G401 (cell line): ENCODE results near the gene PLSCR1. TPM values are rescaled to one million over a fixed set of nuclear protein-coding genes. Genes with fewer than 3 reads are reported as not detected.
A peak's percentile ranks its signal among the peaks of the same experiment; 100 is the strongest.

Experiments
- DNase-seq: peaks from one replicate; pipeline ENCODE4 v3.0.0-alpha.2; 2015; ENCODE audit warnings: low spot score
- in situ Hi-C: cut with HindIII; loops from 2 replicates; pipeline ENCODE4 v1.10.0; 2016; ENCODE audit warnings: low sequenced_read_pairs, mixed read lengths
- total RNA-seq: library from RNA; depleted of rRNA; stranded (reverse); fragments of >200 nt; shearing (Covaris generic); gene quantifications from 2 replicates; pipeline ENCODE4 v1.2.3, GENCODE V29; 2014

Gene PLSCR1
- total RNA-seq, 1 experiment from 2014 or later = not detected

DNA sequence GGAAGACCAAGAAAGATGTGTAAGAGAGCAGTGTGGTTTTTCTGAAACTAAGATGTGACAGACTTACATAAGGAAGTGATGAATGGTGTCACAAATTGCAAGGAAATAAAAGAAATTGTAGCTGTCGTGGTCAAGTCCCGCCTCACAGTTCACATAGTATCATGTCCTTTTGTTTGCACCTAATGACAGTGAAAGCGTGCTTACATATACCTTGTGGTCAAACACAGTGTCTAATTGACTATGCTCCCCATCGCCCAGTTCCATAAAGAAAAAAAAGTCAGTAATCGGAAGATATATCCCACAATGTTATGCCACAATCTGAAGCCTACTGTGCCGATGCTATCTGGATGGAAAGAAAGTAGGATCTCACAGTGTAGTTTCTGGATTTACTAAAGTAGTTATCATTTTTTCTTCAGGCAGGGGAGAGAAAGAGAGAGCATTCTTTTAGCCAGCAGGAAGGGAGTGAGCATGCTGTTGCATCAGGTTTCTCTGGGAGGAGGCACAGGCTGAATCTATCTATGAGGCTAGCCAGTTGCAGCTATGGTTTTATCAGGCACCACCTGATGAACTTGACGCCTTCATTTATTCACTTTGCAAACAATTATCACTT lies 9.8 kb upstream of the PLSCR1 start:
- in situ Hi-C loops = no loop called here
- no peak for DNase-seq

- DNase-seq = no peak
- in situ Hi-C loops = no loop called here
These were observed 6.5 kb upstream of the PLSCR1 start for GRCh38 chr3:146550743-146551510.

- no peak for DNase-seq
- in situ Hi-C loops = no loop called here
These were observed 5.7 kb upstream of the PLSCR1 start for GRCh38 chr3:146550070-146550615.

- in situ Hi-C loops = no loop called here
- no peak for DNase-seq
These were observed 2.9 kb upstream of the PLSCR1 start for GRCh38 chr3:146547235-146547835.

GRCh38 chr3:146546366-146546965 lies 2.1 kb upstream of the PLSCR1 start:
- DNase-seq = no peak
- in situ Hi-C loops = no loop called here

DNA sequence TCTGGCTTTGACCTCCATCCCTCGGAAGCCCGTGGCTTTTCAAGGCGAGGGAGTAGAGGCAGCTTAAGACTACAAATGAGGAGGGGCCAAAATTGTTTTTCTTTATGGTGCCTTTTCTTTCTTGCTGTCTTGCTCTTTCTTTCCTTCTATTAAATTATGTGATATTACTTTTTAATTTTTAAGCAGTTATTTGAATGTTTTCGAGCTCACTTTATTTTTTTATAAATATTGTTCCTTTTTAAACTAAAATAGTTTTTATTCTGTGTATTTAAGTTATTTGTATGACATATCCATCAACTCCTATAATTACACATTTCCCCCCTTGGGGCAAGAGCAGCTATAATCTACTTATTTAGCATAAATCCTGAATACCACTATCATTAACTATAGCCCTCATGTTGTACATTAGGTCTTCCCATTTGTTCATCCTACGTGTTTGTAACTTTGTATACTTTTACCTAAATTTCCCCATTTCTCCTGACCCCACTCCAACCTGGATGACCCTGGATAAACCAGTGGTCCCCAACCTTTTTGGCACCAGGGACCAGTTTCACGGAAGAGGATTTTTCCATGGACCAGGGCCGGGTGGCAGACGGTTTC lies 622 bp upstream of the PLSCR1 start:
- in situ Hi-C loops = no loop called here
- DNase-seq = no peak

- peak; percentile 58 for DNase-seq
- in situ Hi-C loops = no loop called here
These were observed 876 bp downstream of the PLSCR1 start for GRCh38 chr3:146543461-146544001.

- in situ Hi-C loops = no loop called here
- DNase-seq = peak; percentile 2
These were observed 1.4 kb downstream of the PLSCR1 start for GRCh38 chr3:146542978-146543377.

DNA sequence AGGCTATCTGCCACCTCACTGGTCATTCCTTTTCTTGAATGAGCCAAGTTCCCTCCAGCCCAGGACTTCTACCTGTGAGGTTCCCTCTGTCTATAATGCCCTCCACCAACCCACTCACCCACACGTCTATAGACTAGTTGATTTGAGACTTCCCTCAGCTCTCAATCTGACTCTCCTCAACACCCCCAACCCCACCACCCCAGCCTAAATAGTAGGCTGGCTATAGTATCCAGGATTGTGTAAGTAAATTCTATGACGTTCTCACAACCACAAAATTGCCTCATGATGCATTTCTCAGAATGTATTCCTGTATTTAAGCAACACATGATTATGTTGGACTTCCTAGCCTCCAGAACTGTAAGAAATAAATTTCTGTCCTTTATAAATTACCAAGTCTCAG lies 2.2 kb downstream of the PLSCR1 start:
- no peak for DNase-seq
- in situ Hi-C loops = no loop called here

- DNase-seq = no peak
- in situ Hi-C loops = no loop called here
These were observed 3.4 kb downstream of the PLSCR1 start for GRCh38 chr3:146540978-146541377.

GRCh38 chr3:146540236-146540635 lies 4.2 kb downstream of the PLSCR1 start:
- no peak for DNase-seq
- in situ Hi-C loops = no loop called here

GRCh38 chr3:146539315-146539714 lies 5.1 kb downstream of the PLSCR1 start:
- no peak for DNase-seq
- in situ Hi-C loops = no loop called here

- DNase-seq = no peak
- in situ Hi-C loops = no loop called here
These were observed 6.8 kb downstream of the PLSCR1 start for GRCh38 chr3:146537603-146538002.

DNA sequence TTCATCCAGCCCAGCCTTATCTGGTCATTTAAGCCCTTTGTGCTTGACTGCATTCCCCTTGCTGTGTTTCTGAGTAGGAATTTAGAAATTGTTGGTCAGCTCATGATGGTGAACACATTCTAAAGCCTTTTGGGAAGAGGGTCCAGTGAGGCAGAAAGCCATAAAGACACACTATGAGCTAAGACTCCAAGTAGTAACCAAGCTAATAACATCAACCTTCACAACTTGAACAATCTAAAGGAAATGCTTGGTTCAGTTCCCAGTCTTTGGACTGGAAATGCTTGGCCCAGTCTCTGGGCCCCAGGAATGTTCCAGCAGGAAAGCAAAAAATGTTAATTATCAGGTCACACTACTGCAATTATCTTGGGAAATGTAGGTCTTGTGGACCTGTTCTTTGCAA lies 7.7 kb downstream of the PLSCR1 start:
- in situ Hi-C loops = no loop called here
- peak; percentile 14 for DNase-seq

- DNase-seq = no peak
- in situ Hi-C loops = no loop called here
These were observed 12.0 kb downstream of the PLSCR1 start for GRCh38 chr3:146532406-146532805.

GRCh38 chr3:146530609-146531008 lies 13.8 kb downstream of the PLSCR1 start:
- in situ Hi-C loops = no loop called here
- no peak for DNase-seq

- in situ Hi-C loops = no loop called here
- no peak for DNase-seq
These were observed 15.4 kb downstream of the PLSCR1 start for GRCh38 chr3:146529021-146529420.

DNA sequence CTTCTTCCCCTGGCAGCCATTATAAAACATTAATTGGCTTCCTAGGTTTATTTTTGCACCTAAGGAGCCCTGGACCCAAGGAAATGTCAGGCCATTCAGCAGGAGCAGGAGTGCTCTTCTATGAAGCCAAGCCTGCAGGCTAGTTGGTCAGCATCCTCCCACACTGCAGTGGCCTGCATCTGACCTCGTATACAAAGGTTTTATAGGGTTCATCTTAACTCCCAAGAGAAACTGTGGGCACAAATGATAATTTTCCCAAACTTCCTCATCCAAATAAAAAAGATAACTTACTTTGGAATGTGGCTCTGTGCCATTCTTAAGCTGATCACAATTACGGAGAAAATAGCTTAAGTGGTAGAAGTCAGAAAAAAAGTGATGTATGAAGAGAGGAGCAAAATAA lies 19.4 kb downstream of the PLSCR1 start:
- in situ Hi-C loops = no loop called here
- DNase-seq = no peak

DNA sequence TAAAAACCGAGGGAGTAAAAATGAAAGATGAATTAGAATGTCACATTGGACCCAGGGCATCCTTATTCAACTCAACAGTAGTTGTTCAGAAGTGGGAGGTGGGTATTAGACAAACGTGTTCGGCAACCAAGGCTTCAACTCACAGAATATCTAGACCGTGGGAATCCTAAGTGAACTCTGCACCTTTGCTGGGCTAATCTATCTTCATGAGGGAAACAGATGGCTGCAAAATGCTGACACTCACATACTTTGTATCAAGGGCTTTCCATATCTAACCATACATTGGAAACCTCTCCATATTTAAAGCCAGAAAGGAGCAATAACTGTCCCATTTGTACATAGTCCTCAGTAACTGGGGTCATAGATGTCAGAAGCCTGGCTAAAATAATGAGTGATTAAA lies 20.9 kb downstream of the PLSCR1 start:
- DNase-seq = no peak
- in situ Hi-C loops = no loop called here
